Measurements from ENCODE around the gene SPATA2L. TPM values are rescaled to one million over a fixed set of nuclear protein-coding genes. Genes with fewer than 3 reads are reported as not detected.
"Not testable (repeated sequence)": the region's sequence is repeated elsewhere in the genome, so short reads cannot be mapped to it uniquely, and the experiment has no call there.

SPATA2L gene
- total RNA-seq, 1 donor from 2014 or later: 10.9 TPM

DNA sequence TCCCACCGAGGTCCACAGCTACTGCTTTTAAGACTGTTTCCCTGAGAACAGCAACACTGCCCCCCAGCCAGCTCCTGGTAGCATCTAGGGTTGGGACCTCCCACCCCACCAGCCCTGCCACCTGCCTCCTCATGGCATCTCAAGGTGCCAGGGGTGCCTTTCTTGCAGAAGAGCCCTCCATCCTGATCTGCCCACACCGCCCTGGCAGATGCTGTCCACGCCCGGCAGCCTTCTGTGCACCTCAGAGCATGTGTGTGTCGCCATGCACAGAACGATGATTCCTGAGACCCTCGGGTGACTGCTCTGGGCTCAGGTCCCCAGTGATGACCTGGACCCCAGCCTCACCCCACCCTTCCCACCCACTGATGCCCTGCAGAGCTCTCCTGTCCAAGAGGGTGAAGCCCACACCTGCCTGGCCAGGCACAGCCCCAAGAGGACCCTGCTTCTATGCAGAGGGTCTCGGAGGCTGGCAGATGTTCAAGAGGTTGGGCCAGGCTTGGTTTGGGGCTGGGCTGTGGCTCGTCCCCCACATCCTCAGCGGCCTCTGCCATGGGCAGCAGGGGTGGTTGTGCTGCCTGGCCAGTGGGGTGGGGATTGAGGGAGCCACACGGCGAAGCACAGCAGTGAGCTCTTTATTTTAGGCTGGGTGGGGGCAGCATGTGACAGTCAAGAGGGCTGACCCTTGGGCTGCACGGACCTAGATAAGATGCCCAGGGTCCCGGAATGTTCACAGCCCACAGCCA lies 5.2 kb upstream of the SPATA2L start:
- no peak for DNase-seq

GRCh38 chr16:89705006-89705405 lies 3.5 kb upstream of the SPATA2L start:
- no peak for DNase-seq

- no peak for DNase-seq
These were observed 2.8 kb upstream of the SPATA2L start for GRCh38 chr16:89704281-89704680.

- DNase-seq: peak; percentile 53
These were observed 668 bp downstream of the SPATA2L start for GRCh38 chr16:89700649-89701424.

GRCh38 chr16:89700100-89700648 lies 1.3 kb downstream of the SPATA2L start:
- peak; percentile 97 for DNase-seq

DNA sequence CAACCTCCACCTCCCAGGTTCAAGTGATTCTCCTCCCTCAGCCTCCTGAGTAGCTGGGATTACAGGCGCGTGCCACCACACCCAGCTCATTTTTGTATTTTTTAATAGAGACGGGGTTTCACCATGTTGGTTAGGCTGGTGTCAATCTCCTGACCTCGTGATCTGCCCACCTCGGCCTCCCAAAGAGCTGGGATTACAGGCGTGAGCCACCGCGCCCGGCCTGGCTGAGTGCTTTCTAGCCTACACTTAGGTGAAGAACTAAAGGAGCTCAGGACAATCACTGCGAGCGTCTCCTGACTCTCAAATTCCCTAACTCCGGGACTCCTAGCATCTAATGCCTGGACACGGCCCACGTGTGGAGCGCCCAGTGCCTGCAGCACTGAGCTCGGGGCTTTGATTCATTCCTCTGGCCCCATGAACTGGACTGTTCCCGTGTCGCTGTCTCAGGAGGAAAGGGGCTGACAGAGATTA lies 1.8 kb downstream of the SPATA2L start:
- DNase-seq: not testable (repeated sequence)

DNA sequence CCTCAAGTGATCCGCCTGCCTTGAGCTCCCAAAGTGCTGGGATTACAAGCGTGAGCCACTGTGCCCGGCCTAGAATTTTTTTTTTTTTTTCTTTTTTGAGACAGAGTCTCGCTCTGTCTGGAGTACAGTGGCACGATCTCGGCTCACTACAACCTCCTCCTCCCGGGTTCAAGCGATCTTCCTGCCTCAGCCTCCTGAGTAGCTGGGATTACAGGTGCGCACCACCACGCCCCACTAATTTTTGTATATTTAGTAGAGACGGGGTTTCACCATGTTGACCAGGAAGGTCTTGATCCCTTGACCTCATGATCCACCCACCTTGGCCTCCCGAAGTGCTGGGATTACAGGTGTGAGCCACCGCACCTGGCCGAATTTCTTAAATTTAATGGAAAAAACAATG lies 2.8 kb downstream of the SPATA2L start:
- DNase-seq: not testable (repeated sequence)

- peak; percentile 53 for DNase-seq
These were observed 3.7 kb downstream of the SPATA2L start for GRCh38 chr16:89697616-89698331.

DNA sequence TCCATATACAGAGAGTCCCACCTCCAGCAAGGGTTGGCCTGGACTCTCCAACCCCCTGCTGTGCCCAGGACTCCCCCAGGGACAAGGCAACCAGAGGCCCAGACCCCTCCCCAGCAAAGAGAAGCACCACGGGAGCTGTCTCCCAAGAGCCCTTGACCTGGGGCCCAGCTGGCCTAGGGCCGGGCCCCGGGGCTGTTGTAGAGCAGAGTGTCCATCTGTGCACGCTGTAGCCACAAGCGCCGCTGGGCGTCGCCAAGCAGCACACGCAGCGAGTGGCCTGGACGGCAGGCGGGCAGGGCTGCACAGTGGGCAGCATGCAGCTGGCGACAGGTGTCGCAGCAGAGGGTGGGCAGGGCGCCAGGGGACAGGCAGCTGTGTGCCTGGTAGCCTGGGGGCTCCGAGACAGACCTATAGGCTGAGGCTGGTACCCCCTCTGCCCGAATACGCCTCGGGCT lies 4.3 kb downstream of the SPATA2L start:
- DNase-seq: peak; percentile 81

DNA sequence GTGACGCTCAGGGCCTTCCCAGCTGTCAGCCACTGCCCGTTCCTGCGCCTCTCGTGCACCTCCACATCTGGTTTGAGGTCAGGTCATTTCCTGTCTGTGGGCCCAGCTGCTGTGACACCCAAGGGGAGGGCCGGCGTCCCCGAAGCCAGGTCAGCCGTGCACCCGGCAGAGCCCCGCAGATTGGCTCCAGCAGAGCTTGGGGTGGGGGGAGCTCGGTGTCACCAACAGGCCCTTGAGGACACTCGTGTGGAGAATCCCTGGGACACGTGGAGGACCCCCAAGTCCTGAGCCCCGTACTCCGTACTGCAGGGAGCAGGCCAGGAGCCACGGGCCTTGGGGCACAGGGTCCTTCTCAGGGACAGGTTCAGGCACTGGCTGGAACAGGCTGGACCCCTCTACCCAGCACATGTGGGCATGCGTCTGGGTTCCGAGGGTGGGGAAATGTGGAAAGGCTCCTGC lies 4.8 kb downstream of the SPATA2L start:
- no peak for DNase-seq

DNA sequence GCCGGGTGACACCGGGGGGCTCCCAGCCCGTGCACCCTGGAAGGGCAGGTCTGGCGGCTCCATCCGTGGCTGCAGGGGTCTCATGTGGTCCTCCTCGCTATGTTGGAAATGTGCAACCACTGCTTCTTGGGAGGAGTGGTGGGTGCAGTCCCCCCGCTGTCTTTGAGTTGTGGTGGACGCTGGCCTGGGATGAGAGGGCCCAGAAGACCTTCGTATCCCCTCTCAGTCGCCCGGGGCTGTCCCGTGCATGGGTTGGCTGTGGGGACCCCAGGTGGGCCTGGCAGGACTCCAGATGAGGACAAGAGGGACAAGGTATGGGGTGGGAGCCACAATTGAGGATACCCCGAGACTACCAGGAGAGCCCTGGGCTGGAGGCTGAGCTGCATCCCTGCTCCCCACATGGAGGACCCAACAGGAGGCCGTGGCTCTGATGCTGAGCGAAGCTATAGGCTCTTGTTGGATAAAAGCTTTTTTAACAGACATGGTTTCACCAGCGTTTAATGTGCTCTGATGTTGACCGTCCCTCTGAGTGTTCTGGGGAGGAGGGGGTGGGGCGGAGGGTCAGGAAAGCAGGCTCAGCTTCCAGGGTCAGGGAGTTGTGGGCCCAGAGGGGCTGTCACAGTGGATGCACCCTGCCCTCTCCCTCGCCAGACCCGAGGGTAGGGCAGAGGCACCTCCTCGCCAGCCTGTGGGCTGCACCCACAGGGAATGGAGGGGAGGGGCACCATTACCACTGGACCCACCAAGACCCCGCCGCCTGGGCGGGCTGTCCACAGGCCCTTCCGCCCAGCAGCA lies 5.4 kb downstream of the SPATA2L start:
- DNase-seq: no peak

DNA sequence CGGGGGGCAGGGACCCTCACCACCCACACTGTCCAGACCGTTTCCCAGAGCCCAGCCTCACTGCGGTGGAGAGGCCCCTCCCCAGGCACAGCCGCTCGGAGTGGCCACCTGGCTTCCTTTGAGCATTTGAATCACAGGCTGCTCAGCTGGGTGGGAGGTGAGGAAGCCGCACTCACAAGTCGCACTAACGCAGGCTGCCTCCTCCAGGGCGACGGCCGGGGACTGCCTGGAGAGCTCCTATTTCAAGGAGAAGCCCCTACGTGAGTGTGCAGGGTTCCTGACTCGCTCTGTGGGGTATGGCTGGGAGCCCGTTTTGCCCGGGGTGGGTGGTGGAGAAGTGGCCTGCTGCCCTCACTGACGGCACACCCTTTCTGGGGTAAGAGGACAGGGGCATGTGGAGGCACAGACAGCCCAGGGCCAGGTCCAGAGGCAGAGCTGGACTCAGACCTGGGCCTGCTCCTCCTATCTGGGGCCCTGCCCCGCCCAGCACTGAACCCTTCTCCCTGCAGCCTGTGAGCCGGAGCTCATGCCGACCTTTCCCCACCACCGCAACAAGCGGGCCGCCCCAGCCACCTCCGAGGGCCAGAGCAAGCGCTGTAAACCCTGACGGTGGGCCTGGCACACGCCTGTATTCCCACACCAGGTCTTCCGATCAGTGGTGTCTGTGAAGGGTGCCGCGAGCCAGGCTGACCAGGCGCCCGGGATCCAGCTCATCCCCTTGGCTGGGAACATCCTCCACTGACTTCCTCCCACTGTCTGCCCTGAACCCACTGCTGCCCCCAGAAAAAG lies 6.2 kb downstream of the SPATA2L start:
- DNase-seq: no peak

GRCh38 chr16:89694784-89695085 lies 6.8 kb downstream of the SPATA2L start:
- DNase-seq: not testable (repeated sequence)

GRCh38 chr16:89693931-89694783 lies 7.3 kb downstream of the SPATA2L start:
- DNase-seq: no peak

GRCh38 chr16:89693289-89693731 lies 8.2 kb downstream of the SPATA2L start:
- DNase-seq: no peak

GRCh38 chr16:89691986-89692569 lies 9.4 kb downstream of the SPATA2L start:
- no peak for DNase-seq

DNA sequence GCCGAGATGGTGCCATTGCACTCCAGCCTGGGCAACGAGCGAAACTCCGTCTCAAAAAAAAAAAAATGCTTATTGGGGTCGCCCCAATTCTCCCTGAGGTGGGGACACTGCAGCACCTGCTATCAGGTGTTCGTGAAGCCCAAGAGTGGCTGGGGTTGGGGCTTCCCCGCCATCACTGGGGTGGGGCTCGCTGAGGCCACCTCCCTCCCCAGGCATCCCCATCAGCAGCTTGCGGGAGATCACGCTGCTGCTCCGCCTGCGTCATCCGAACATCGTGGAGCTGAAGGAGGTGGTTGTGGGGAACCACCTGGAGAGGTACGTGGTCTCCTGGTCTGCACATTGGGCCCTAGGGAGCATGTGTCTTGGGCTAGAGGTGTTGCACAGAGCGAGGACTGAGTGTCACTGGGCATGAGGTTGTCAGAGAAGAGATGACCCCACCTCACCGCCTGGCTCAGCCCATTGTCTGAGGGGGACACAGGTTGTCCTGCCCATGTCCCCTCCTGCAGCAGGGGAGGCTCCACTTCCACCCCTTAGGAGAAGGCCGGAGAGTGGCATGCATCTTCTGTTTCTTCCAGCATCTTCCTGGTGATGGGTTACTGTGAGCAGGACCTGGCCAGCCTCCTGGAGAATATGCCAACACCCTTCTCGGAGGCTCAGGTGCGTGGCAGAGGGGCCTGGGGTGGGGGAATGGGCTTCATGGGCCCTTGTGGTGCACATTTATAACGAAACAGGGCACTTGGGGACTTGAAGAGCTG lies 10.1 kb downstream of the SPATA2L start:
- no peak for DNase-seq

GRCh38 chr16:89690392-89690901 lies 11.1 kb downstream of the SPATA2L start:
- DNase-seq: no peak
